BJ (cell line): ENCODE data around the gene GLYATL2. TPM values are rescaled to one million over a fixed set of nuclear protein-coding genes. Genes with fewer than 3 reads are reported as not detected.

Experiments
- CTCF ChIA-PET: fragments of 350-600 bp; formaldehyde crosslinking; extraction: SDS; loops from one replicate; lab custom pipeline; 2021; ENCODE audit warnings: antibody characterized with exemption, inconsistent platforms; lab: Yijun Ruan, JAX
- POLR2A ChIA-PET: fragments of 300-600 bp; sonication (Branson Sonifier 250); formaldehyde crosslinking; extraction: SDS; loops from one replicate; lab custom pipeline; 2021; ENCODE audit warnings: antibody characterized with exemption; lab: Charles Lee
- DNase-seq: peaks from one replicate; pipeline ENCODE4 v3.0.0-alpha.2; 2011; ENCODE audit warnings: low read depth
- H3K27me3 ChIP-seq: 2 replicates; pipeline ENCODE4 v1.6.0; 2011; ENCODE audit warnings: low read length; ENCODE audit not compliant: control insufficient read depth, insufficient read depth
- H3K36me3 ChIP-seq: 2 replicates; pipeline ENCODE4 v1.5.1; 2011; ENCODE audit warnings: low read length; ENCODE audit not compliant: control insufficient read depth, insufficient read depth
- H3K4me3 ChIP-seq: 2 replicates; pipeline ENCODE4 v1.5.1; 2011; ENCODE audit warnings: low read depth, mild to moderate bottlenecking, control low read depth, low read length
- polyA plus RNA-seq: library from polyadenylated mRNA; depleted of rRNA; stranded (reverse); fragments of >200 nt; gene quantifications from 2 replicates; pipeline ENCODE4 v1.2.3, GENCODE V29; 2011
- TF ChIP-seq, protein P1 (sequence below): IDR thresholded peaks from 2 replicates; pipeline ENCODE4 v1.5.1; 2011; ENCODE audit warnings: low read depth, mild to moderate bottlenecking, control low read depth, inconsistent platforms, low read length, moderate library complexity; ENCODE audit not compliant: insufficient read depth

The GLYATL2 gene
- polyA plus RNA-seq, 1 experiment = 0.59 TPM

DNA sequence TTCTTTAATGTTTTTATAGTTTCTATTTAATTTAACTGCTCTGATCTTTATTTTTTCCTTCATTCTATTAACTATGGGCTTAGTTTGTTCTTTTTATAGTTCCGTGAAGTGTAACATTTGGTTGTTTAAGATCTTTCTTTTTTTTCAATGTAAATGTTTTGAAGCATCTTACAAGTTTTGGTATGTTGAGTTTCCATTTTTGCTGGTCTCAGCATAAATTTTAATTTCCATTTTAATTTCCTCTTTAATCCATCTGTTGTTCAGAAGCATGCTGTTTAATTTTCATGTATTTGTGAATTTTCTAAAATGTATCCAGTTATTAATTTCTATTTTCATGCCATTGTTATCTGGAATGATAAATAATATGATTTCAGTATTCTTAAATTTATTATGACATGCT, 17.0 kb upstream of the GLYATL2 start:
- ChIA-PET POLR2A (no interaction called here), CTCF (no interaction called here)
- Histone ChIP-seq H3K36me3 (no peaks in the 10 kb centered on the region), H3K27me3 (no peaks in the 10 kb centered on the region), H3K4me3 (no peak overlapping the region)
- no peak for DNase-seq
- TF ChIP-seq, protein P1, sequence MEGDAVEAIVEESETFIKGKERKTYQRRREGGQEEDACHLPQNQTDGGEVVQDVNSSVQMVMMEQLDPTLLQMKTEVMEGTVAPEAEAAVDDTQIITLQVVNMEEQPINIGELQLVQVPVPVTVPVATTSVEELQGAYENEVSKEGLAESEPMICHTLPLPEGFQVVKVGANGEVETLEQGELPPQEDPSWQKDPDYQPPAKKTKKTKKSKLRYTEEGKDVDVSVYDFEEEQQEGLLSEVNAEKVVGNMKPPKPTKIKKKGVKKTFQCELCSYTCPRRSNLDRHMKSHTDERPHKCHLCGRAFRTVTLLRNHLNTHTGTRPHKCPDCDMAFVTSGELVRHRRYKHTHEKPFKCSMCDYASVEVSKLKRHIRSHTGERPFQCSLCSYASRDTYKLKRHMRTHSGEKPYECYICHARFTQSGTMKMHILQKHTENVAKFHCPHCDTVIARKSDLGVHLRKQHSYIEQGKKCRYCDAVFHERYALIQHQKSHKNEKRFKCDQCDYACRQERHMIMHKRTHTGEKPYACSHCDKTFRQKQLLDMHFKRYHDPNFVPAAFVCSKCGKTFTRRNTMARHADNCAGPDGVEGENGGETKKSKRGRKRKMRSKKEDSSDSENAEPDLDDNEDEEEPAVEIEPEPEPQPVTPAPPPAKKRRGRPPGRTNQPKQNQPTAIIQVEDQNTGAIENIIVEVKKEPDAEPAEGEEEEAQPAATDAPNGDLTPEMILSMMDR = no peak

DNA sequence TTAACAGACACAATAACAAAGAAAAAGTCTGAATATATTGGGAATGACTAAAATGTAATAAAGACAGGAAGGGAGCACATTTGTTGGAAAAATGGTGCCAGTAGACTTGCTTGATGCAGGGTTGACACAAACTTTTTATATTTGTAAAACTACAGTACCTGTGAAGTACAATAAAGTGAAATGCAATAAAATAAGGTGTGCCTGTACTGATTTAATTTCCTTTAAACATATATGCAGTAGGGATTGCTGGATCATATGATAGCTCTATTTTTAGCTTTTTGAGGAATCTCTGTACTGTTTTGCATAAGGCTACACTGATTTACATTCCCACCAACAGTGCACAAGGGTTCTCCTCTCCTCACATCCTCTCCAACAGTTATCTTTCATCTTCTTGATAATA, 12.3 kb upstream of the GLYATL2 start:
- Histone ChIP-seq H3K4me3 (no peak overlapping the region), H3K27me3 (no peaks in the 10 kb centered on the region), H3K36me3 (no peaks in the 10 kb centered on the region)
- TF ChIP-seq, protein P1 = no peak
- ChIA-PET CTCF (no interaction called here), POLR2A (no interaction called here)
- no peak for DNase-seq

DNA sequence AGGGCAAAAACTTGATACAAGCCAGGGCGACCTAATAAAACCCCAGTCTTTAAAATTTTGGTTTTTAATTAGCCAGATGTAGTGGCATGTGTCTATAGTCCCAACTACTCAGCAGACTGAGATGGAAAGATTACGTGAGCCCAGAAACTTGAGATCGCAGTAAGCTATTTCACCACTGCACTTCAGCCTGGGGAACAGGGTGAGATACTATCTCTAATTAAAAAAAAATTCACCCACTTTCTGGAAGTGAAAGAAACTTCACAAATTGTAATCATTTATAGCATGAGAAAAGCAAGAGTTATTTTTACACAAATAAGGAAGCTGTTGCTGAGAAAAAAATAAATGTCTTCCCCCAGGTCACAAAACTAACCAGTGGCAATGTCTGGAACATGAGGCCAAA, 882 bp upstream of the GLYATL2 start:
- TF ChIP-seq, protein P1 = no peak
- POLR2A ChIA-PET = no interaction called here
- no peak for DNase-seq
- no peaks in the 10 kb centered on the region for H3K27me3 ChIP-seq
- no peaks in the 10 kb centered on the region for H3K36me3 ChIP-seq
- no peak overlapping the region for H3K4me3 ChIP-seq
- CTCF ChIA-PET = interaction anchor here (0.7 kb wide), 1 partner anchor 15 kb away, joined by 3 read pairs; no protein-coding TSS in a partner anchor

DNA sequence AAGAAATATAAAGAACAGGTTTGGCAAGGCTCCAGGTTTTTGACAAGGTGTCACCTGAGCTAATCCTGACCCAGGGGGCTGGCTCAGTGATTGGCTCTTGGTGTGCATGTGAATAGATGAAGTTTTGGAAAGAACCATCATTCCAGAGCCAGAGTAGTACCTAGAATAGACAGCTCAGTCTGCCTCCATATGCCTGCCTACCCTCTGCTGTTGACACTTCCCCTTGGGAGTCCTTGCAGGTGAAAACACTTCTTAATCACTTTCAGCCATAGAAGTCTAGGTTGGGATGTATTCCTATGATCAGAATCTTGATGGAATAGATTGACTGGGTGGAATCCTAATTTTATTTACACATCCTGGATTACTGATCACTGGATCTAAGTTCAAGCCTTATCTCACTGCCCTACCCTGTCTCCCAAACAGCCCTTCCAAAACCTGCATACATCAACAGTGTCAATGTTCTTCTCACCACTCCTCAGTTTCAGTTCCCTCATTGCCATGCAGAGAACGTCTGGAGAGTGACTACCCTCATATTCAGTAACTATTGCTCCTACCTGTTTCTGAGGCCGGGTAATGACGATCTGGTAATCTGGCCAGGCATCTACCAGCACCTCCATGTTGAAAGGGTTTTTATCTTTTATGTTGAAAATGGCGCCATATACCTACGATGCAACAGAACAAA, 6.7 kb downstream of the GLYATL2 start:
- H3K27me3 ChIP-seq = no peaks in the 10 kb centered on the region
- TF ChIP-seq, protein P1 = no peak
- no peak for DNase-seq
- POLR2A ChIA-PET = no interaction called here
- no peak overlapping the region for H3K4me3 ChIP-seq
- H3K36me3 ChIP-seq = no peaks in the 10 kb centered on the region
- CTCF ChIA-PET = interaction anchor here (0.7 to 1.2 kb wide), 2 partner anchors 49 to 89 kb away, joined by 4 to 5 read pairs; no protein-coding TSS in a partner anchor

DNA sequence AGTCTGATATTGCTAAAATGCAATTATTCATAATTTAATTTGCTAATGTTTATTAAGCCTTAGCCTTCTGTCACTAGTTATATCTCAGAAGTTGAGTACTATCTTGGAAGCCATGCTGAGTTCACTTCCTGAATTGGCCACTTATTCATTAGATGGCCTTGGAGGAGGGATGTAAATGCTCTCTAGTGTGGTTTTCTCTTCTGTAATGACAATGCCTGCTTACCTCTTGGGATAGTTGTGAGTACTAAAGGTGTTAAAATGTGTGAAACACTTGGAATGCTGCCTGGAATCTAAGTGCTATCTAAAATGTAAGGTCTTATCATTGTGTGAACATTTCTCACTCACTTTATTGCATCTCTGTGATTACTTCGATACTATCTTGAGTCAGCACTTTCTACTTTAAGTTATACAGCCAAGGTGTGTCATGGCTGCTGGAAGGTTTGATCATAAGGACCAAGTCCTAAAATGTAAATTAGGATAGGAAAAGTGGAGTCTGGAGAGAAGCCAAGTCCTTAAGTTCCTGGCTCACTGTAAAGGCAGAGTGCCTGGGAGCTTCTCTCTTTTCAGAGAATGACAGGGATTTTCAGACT, 12.4 kb downstream of the GLYATL2 start:
- no peaks in the 10 kb centered on the region for H3K36me3 ChIP-seq
- TF ChIP-seq, protein P1 = no peak
- H3K27me3 ChIP-seq = no peaks in the 10 kb centered on the region
- no peak overlapping the region for H3K4me3 ChIP-seq
- DNase-seq = no peak
- ChIA-PET CTCF (no interaction called here), POLR2A (no interaction called here)
